Raji (cell line): ENCODE data around the gene KCNQ1OT1.

Experiments
- POLR2A ChIP-seq: IDR thresholded peaks from 2 replicates; pipeline ENCODE4 v1.6.1; 2011; ENCODE audit warnings: low read depth, low read length, control low read depth; ENCODE audit not compliant: insufficient read depth

The KCNQ1OT1 gene

DNA sequence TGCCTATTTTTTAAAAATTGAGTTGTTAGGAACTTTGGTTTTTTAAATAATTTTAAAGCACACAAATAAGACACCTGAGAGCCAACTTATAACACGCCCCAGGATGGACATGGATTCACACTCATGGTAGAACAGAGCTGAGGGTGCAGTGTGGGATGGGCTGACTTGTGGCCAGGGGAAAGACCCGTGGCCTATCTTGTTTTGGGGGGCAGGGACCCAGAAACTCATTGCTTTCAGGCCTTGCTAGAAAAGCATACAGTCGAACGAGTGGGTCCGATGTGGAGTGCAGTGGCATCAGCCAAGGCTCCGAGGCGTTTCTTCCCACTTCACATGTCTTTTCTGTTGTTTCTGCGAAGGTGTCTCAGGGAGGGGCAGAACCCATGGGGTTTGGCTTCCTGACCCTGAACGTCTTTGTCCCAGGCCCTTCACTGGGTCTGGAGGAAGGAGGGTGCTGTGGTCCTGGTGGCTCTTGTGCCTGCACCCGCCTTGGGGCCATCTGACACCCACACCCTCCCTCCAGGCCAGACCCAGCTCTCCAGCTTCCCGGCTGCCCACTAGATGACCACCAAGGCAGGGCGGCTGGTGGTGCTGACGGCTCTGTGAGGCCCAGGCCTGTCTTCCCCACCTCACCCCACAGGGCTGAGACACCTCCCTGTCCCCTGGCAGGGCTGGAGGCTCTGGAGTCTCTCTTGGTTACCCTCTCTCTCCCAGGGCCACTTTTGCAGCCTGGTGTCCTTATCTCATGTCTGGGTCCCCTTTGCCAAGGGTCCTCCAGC lies 134.2 kb downstream of the KCNQ1OT1 start:
- no peak for TF ChIP-seq POLR2A

DNA sequence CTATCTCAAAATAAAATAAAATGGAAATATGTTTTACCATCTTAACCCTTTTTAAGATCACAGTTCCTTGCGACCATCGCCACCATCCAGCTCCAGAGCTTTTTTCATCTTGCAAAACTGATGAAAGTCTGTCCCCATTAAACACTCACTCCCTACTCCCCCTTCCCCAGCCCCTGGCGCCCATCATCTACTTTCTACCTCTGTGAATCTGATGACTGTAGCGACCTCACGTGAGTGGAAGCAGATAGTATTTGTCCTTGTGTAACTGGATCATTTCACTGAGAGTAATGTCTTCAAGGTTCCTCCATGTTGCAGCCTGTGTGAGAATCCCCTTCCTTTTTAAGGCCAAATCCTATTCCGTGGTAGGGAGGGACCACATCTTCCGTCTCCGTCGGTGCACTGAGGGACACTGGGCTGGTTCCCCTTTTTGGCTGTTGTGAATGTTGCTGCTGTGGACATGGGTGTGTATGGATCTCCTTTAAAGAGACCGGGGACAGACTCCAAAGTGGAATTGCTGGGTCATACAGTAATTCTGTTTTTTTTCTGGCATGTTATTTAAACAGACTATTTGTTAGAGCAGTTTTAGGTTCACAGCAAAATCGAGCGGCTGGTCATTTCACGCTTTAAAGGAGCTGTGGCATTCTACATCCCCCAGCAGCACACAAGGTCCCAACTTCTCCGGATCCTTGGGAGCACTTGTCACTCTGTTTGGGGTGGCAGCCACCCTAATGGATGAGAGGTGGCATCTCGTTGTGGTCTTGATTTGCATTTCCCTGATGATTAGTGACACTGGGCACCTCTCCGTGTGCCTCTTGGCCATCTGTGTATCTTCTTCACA lies 135.0 kb downstream of the KCNQ1OT1 start:
- TF ChIP-seq POLR2A, result no peak

DNA sequence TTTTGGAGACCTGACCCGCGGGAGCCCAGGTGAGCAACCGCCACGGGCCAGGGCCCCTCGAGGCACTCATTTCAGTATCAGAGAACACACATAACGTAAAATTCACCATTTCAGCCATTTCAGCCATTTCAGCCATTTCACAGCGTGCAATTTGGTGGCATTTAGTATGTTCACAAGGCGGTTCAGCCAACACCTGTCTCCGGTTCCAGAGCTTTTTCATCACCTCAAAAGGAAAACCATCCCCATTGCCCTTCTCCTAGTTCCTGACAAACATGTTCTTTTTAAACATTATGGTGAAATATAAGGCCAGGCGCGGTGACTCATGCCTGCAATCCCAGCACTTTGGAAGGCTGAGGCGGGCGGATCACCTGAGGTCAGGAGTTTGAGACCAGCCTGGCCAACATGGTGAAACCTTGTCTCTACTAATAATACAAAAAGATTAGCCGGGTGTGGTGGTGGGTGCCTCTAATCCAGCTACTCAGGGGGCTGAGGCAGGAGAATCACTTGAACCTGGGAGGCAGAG lies 135.7 kb downstream of the KCNQ1OT1 start:
- no peak for TF ChIP-seq POLR2A

DNA sequence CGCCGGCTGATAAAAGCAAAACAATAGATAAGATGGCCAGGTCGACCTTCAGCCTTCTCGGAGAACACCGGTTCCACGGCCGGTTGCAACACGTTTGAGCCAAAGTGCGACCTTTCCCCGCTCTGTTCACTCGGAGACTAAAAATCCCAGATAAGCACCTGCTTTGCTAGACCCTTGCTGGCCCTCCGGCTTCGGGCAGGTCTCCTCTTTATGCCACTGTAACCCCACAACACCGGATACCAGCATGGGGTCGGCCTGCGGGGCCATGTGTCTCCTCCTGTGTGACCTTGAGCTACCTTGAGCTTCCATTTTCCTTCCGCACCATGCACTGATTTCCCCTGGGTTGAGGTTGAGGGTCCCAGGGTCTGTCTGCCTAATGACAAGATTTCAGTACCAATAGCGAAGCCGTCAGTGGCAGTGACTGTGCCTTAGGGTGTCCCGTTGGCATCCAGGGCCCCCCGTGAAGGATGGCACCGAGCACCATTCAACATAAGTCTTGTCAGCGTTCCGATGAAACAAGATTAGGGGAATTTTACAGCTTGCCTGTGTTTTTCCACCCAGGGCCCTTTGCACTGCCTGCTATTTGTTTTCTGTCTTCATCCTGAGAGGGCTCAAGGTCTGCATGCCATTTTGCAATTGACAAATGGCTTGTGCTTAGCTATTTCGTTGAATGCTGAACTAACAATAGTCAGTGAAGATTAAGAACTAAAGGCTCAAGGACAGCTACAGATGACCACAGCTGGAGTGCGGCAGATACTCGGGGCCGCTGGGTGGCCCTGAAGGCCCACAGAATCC lies 136.4 kb downstream of the KCNQ1OT1 start:
- TF ChIP-seq POLR2A, result no peak

DNA sequence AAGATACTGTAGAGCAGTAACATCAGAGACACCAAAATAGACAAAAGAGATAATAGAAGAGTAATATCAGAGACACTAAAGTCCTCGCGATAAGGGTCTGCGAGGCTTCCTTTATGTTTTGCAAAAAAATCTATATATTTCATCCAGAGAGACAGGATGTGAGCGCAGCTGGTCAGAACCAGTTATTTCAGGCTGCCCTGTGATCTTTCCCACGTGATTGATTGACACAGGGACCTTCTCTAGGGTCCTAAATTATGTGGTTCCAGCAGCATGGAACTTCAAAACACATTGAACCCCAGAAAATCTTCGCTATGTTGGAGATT lies 136.9 kb downstream of the KCNQ1OT1 start:
- no peak for TF ChIP-seq POLR2A

DNA sequence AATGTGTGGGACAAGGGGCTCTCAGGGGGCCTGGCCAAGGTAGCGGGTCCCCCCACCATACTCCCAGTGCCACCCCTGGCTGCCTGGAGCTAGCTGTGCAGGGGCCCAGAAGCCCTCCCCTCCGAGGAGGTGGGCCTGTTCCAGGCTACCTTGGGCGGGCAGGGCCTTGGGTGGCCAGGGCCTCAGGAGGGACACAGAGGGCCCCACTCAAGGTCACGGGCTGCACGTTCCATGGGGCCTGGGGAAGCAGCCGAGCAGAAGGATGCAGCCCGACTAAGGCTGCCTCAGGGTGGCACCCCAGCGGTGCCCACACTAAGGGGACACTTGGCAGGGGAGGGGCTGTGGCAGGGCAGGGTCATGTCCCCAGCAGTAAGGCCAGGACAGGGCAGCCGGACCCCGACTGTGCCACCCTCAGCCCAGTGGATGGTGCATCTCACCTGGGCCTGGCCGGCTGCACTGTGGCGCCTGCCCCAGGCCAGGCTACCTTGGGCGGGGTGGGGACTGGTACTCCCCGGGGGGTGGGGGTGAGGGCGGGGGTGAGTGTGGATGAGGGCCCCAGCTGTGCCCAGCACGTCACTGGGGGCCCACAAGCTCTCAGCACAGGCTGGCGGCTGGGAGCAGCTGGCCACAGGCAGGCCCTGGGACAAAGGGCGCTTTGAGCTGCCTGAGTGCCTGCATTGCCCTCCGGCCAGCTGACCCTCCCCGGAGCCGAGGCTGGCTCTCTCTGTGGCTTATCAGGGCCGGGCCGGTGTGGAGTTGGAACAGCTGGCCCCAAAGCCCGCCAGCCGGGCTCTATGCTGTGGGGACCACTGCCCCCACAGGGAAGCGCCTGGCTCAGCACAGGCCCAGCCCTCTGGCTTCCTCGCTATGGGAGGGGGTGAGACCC lies 137.9 kb downstream of the KCNQ1OT1 start:
- TF ChIP-seq POLR2A, result no peak

DNA sequence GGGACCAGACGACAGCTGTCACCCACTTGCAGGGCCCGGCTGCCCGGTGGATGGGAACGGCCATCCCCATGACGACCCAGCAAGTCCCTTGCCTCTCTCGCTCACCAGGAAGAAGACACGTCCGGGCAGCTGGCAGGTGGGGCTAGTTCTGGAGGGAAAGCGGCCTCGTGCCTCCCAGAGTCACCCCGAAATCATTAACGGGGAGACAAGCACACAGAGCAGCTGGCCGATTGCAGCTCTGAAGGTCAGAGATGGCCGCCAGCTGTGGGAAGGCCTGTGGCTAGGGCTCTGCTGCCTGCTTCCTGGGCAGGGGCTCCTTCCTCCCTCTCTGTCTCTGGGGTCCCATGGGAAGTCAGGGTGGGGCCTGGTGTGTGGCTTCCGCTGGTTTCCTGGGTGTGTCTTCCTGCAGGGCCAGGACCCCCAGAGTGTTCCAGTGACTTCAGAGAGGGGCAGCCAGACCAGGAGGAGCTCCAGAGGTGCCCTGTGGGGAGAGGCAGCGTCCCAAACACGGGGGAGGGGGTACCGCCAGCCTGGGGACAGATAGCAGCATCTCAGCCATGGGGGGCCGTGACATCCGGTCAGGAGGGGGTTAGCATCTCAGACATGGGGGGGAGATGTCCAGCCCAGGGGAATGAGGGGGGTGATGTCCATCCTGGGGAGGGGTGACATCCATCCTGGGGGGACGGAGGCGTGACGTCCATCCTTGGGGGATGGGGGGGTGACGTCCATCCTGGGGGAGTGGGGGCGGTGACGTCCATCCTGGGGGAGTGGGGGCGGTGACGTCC lies 140.1 kb downstream of the KCNQ1OT1 start:
- no peak for TF ChIP-seq POLR2A

DNA sequence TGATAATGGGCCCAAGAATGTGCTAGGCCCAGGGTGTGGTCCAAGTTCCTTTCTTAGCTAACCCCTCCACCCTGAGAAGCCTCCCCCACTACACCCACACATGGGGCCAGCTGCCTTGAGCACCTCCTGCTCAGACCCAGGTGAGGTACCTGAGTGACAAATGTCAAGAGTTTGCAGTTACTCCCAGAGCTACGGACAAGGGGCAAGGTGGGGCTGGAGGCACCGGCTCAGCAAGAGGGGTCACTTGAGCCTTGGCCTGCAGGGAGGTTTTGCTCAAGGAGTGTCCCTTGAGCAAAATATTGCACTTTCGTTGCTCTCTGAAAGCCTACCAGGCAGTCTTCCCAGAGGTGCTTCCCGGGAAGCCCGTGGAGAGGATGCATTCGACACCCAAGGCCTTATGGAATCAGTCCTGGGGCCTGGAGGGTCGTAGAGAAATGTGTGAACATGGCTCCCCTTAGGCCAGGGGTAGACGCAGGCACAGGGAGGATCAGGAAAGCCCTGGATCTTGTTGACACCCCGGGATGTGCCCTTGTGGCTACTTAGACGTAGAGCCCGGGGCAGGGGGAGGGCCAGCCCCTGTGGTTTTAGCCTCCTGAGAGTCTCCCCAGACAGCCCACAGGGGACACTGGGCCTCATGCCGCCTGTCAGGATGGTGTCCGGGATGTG lies 140.8 kb downstream of the KCNQ1OT1 start:
- TF ChIP-seq POLR2A, result no peak

DNA sequence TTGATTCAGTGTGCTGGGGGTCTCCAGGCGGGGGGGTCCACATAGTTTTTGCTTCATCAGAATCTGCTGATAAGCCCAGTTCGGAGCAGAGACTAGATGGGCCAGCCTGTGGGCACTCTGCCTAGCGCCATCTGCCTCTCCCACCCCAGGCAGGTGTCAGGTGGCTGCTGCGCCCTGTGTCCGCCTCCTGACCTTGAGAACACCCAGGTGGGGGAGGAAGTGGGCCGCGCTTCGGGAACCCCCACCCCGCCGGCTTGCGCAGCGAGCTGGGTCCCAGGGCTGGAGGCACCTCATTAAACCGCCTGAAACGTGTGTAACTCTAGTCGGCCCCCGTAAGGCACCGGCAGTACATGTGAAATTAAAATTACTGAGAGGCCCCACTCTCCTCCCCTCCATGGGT lies 141.4 kb downstream of the KCNQ1OT1 start:
- no peak for TF ChIP-seq POLR2A
